ENCODE measurements around the gene GLRX5. TPM values are rescaled to one million over a fixed set of nuclear protein-coding genes. Genes with fewer than 3 reads are reported as not detected.

Gene GLRX5
- total RNA-seq, 3 donors from 2014 or later, result 43.9 to 45.8 (median 45.4) TPM

DNA sequence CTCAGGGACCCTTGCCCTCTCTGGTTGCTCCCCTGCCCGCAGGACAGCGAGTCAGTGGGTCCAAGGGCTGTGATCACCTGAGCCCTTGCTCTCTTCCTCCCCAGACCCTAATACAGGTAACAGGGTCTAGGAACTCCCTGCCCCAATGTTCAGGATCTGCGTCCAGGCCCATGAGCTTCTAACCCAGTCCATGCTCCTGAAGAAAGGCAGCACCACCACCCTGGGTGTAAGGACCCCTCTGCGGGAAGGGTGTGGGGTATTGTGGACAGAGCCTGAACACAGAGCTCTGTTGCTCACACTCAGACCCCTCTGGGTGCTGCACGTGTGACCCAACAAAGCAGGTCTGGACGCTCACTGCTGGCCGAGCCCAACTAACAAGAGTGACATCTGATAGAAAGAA, 18.3 kb downstream of the GLRX5 start:
- Histone ChIP-seq H3K36me3 (ENCODE audit: low read depth) (no peaks in the 10 kb centered on the region), H3K9me3 (no peaks in the 10 kb centered on the region), H3K4me1 (ENCODE audit: low read depth) (peaks cover 7% of the 10 kb centered on the region), H3K4me3 (no peak overlapping the region)
- DNase-seq (no peak), ATAC-seq (no peak)
- intact Hi-C loops (cut with DNase I, micrococcal nuclease), result no loop called here
- TF ChIP-seq, protein P1, sequence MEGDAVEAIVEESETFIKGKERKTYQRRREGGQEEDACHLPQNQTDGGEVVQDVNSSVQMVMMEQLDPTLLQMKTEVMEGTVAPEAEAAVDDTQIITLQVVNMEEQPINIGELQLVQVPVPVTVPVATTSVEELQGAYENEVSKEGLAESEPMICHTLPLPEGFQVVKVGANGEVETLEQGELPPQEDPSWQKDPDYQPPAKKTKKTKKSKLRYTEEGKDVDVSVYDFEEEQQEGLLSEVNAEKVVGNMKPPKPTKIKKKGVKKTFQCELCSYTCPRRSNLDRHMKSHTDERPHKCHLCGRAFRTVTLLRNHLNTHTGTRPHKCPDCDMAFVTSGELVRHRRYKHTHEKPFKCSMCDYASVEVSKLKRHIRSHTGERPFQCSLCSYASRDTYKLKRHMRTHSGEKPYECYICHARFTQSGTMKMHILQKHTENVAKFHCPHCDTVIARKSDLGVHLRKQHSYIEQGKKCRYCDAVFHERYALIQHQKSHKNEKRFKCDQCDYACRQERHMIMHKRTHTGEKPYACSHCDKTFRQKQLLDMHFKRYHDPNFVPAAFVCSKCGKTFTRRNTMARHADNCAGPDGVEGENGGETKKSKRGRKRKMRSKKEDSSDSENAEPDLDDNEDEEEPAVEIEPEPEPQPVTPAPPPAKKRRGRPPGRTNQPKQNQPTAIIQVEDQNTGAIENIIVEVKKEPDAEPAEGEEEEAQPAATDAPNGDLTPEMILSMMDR (IDR thresholded peaks at IDR 0.05), result no peak

DNA sequence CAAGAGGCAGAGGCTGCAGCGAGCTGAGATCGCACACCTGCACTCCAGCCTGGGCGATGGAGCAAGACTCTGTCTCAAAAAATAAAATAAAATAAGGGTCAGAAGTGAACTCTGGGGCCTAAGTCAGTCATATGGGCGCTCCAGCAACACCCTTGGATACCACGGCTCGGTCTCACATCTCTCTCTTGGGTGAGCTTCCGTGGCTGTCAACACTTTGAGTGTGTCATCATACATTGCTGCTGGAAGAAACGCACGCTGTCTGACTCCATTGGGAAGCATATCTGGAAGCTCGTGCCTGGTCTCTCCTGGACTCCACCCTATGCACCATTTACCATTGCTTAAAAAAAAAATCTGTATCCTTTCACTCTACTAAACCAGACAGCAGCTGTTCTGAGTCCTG, 20.2 kb downstream of the GLRX5 start:
- Histone ChIP-seq H3K4me1 (ENCODE audit: low read depth) (peaks cover 7% of the 10 kb centered on the region), H3K4me3 (no peak overlapping the region), H3K36me3 (ENCODE audit: low read depth) (no peaks in the 10 kb centered on the region), H3K9me3 (no peaks in the 10 kb centered on the region)
- intact Hi-C loops (cut with DNase I, micrococcal nuclease), result no loop called here
- no peak for DNase-seq
- no peak for ATAC-seq
- TF ChIP-seq, protein P1 (IDR thresholded peaks at IDR 0.05), result no peak

DNA sequence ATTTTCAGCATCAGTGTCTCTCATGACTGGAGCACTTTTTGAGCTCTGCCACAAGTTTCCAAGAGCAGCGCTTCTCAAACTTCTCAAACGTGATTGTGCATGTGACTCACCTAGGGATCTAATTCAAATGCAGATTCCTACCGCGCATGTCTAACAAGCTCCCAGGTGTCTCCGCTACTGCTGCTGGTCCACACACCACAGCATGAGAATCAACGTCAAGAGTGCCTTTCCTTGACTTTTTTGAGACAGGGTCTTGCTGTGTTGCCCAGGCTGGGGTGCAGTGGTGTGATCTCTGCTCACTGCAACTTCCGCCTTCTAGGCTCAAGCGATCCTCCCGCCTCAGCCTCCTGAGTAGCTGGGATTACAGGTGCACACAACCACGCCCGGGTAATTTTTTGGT, 22.4 kb downstream of the GLRX5 start:
- Histone ChIP-seq H3K36me3 (ENCODE audit: low read depth) (no peaks in the 10 kb centered on the region), H3K9me3 (no peaks in the 10 kb centered on the region), H3K4me1 (ENCODE audit: low read depth) (no peaks in the 10 kb centered on the region), H3K4me3 (no peak overlapping the region)
- intact Hi-C loops (cut with DNase I, micrococcal nuclease), result no loop called here
- ATAC-seq (no peak), DNase-seq (no peak)
- TF ChIP-seq, protein P1 (IDR thresholded peaks at IDR 0.05), result no peak

- TF ChIP-seq, protein P1 (IDR thresholded peaks at IDR 0.05), result no peak
- DNase-seq (no peak), ATAC-seq (no peak)
- intact Hi-C loops (cut with DNase I, micrococcal nuclease), result no loop called here
- Histone ChIP-seq H3K4me1 (ENCODE audit: low read depth) (no peaks in the 10 kb centered on the region), H3K36me3 (ENCODE audit: low read depth) (no peaks in the 10 kb centered on the region), H3K9me3 (no peaks in the 10 kb centered on the region), H3K4me3 (no peak overlapping the region)
Observed at GRCh38 chr14:95557832-95558231, 23.0 kb downstream of the GLRX5 start.

- DNase-seq (no peak), ATAC-seq (no peak)
- H3K4me3 ChIP-seq, result no peak overlapping the region
- H3K4me1 ChIP-seq (ENCODE audit: low read depth), result no peaks in the 10 kb centered on the region
- H3K9me3 ChIP-seq, result no peaks in the 10 kb centered on the region
- TF ChIP-seq, protein P1 (IDR thresholded peaks at IDR 0.05), result no peak
- no peaks in the 10 kb centered on the region for H3K36me3 ChIP-seq (ENCODE audit: low read depth)
- intact Hi-C loops (cut with DNase I, micrococcal nuclease), result no loop called here
Observed at GRCh38 chr14:95559203-95559602, 24.4 kb downstream of the GLRX5 start.

DNA sequence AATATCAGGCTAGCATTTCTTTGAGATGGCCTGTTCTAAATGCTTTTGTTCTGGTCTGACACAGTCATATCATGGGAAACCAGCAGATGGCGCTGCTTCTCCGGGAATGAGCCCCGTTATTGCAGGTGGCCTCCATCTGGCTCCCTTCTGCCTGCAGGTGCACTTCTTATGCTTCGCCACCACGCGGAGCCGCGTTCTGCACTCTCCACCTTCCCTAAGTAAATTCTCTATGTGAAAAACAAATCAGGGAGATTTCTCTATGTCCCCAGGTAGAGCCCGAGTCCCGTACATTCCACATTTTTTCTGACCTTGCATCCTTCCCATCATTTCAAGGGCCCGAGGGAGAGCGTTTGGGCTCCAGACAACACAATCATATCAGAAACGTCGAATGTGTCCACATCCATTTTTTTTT, 26.2 kb downstream of the GLRX5 start:
- TF ChIP-seq, protein P1 (IDR thresholded peaks at IDR 0.05), result peak; percentile 94
- Histone ChIP-seq H3K36me3 (ENCODE audit: low read depth) (no peaks in the 10 kb centered on the region), H3K4me1 (ENCODE audit: low read depth) (no peaks in the 10 kb centered on the region), H3K9me3 (no peaks in the 10 kb centered on the region), H3K4me3 (no peak overlapping the region)
- intact Hi-C loops (cut with DNase I, micrococcal nuclease), result loop anchor here (1.0 to 10.0 kb wide), 3 partner anchors 213 to 434 kb away; no protein-coding TSS in a partner anchor
- peak; percentile 100 for ATAC-seq
- DNase-seq, result peak; percentile 76 to 97 (median 90)
